ENCODE measurements around the gene ANKRD42. TPM values are rescaled to one million over a fixed set of nuclear protein-coding genes. Genes with fewer than 3 reads are reported as not detected.

Gene ANKRD42

DNA sequence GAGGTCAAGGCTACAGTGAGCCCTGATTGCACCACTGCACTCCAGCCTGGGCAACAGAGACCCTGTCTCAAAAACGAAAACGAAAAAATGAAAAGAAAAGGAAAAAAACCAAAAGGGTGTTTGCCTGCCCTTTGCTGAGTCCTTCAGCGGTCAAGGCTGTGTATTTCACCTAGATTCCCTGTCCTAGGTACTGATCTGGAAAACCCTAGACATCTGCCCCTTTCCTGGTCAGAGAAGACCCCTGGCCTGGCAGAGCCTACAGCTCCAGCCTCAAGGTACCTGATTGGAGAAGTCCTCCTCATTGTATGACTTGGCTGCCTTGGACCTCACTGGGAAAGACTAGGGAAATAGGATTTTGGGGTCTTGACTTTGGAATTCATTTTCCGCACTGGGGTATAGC lies 100.7 kb downstream of the ANKRD42 start:
- WGBS: 89% methylated on average over 4 of the region's 4 CpGs
- no peak overlapping the region for H2AK5ac ChIP-seq (ENCODE audit: low read length, severe bottlenecking)

More for the DNA sequence above, 100.7 kb downstream of the ANKRD42 start:
- Histone ChIP-seq H2BK12ac (ENCODE audit: low read length in 2 of 2) (no peak overlapping the region), H3K4me3 (ENCODE audit: insufficient read depth in 1 of 2, low read depth in 1 of 2, low read length in 2 of 2) (no peak overlapping the region), H3K4ac (ENCODE audit: low read depth in 1 of 2, low read length in 2 of 2) (no peak overlapping the region), H3K9ac (ENCODE audit: low read length) (no peak overlapping the region), H3K36me3 (ENCODE audit: control insufficient read depth in 1 of 2, insufficient read depth in 2 of 2, low read depth in 1 of 2, low read length in 2 of 2) (no peaks in the 10 kb centered on the region), H3K4me2 (ENCODE audit: low read length, poor library complexity, severe bottlenecking) (no peak overlapping the region), H2BK15ac (ENCODE audit: low read depth, poor library complexity, severe bottlenecking) (no peak overlapping the region), H3K79me1 (replicated peaks; ENCODE audit: low read length, poor library complexity, severe bottlenecking) (no peaks in the 10 kb centered on the region), H3K23ac (ENCODE audit: low read length in 2 of 2) (no peak overlapping the region), H4K91ac (ENCODE audit: low read length) (no peak overlapping the region), H3K4me1 (ENCODE audit: control insufficient read depth, insufficient read depth, low read depth, low read length) (no peaks in the 10 kb centered on the region), H2BK120ac (ENCODE audit: low read depth, low read length) (no peak overlapping the region), H2BK5ac (ENCODE audit: low read depth, low read length, poor library complexity, severe bottlenecking) (no peak overlapping the region), H3K27ac (ENCODE audit: low read length, poor library complexity, severe bottlenecking) (no peak overlapping the region), H3K14ac (ENCODE audit: low read length in 2 of 2) (no peak overlapping the region), H3K27me3 (ENCODE audit: control insufficient read depth in 1 of 2, insufficient read depth in 1 of 2, low read length in 2 of 2) (peaks cover 5 to 25% of the 10 kb centered on the region in 2 experiments), H4K8ac (ENCODE audit: low read length) (no peak overlapping the region), H3K18ac (ENCODE audit: low read depth in 1 of 2, low read length in 2 of 2) (no peak overlapping the region), H3K9me3 (ENCODE audit: control insufficient read depth, low read length) (no peaks in the 10 kb centered on the region), H2AFZ (ENCODE audit: low read depth, low read length) (no peak overlapping the region)
- DNase-seq: no peak

Small RNAs within 50 kb of the gene (small RNA-seq; reads per million reads assigned to genes)
- not detected for gene AP000873.5 (ENCODE audit: low read depth)
